ENCODE measurements around the gene CACNA1F. TPM values are rescaled to one million over a fixed set of nuclear protein-coding genes. Genes with fewer than 3 reads are reported as not detected.

CACNA1F gene
- total RNA-seq, 1 experiment from 2014 or later: not detected

- Histone ChIP-seq H3K9me3 (ENCODE audit: low read length) (no peaks in the 10 kb centered on the region), H3K4me2 (ENCODE audit: low read length) (no peak overlapping the region), H3K9ac (ENCODE audit: low read length) (no peak overlapping the region), H3K36me3 (ENCODE audit: low read depth, low read length) (no peaks in the 10 kb centered on the region), H4K20me1 (ENCODE audit: low read length) (no peaks in the 10 kb centered on the region), H3K27me3 (ENCODE audit: low read length) (no peaks in the 10 kb centered on the region), H3K27ac (ENCODE audit: low read length) (no peak overlapping the region), H3K4me3 (ENCODE audit: low read length) (no peak overlapping the region), H3K79me2 (ENCODE audit: low read length) (no peaks in the 10 kb centered on the region), H2AFZ (ENCODE audit: low read length) (no peak overlapping the region), H3K4me1 (ENCODE audit: insufficient read depth, low read length) (no peaks in the 10 kb centered on the region), H3F3A (ENCODE audit: low read length, unreplicated experiment) (no peaks in the 10 kb centered on the region), H3K9me2 (replicated peaks; ENCODE audit: low read length) (no peaks in the 10 kb centered on the region)
- CTCF ChIA-PET: no interaction called here
- intact Hi-C loops (cut with micrococcal nuclease): no loop called here
- no TSS peak for BruUV-seq (replicated peaks)
- ATAC-seq: no peak
- POLR2A ChIA-PET (ENCODE audit: unreplicated experiment): no interaction called here
- TF ChIP-seq EZH2 (IDR thresholded peaks at IDR 0.05; ENCODE audit: low read length, unreplicated experiment) (no peak), EZH2phosphoT487 (IDR thresholded peaks at IDR 0.05; ENCODE audit: borderline replicate concordance, low read length) (no peak), CTCF (conservative IDR thresholded peaks at IDR 0.05; ENCODE audit: low read depth, low read length) (no peak)
- no peak for DNase-seq
Observed at GRCh38 chrX:49206543-49206942, 26.6 kb downstream of the CACNA1F start.

GRCh38 chrX:49205443-49205842 is 27.7 kb downstream of the CACNA1F start:
- H3K27me3 ChIP-seq (ENCODE audit: low read length): no peaks in the 10 kb centered on the region
- H3K4me2 ChIP-seq (ENCODE audit: low read length): no peak overlapping the region
- ChIA-PET CTCF (no interaction called here), POLR2A (ENCODE audit: unreplicated experiment) (no interaction called here)
- H3K27ac ChIP-seq (ENCODE audit: low read length): no peak overlapping the region
- no peaks in the 10 kb centered on the region for H3K9me3 ChIP-seq (ENCODE audit: low read length)
- peaks cover 2% of the 10 kb centered on the region; the same call in 1 of the 2 replicates for H3K4me1 ChIP-seq (ENCODE audit: insufficient read depth, low read length)
- no peaks in the 10 kb centered on the region for H3K9me2 ChIP-seq (replicated peaks; ENCODE audit: low read length)
- no peak overlapping the region for H2AFZ ChIP-seq (ENCODE audit: low read length)
- no peaks in the 10 kb centered on the region for H3K36me3 ChIP-seq (ENCODE audit: low read depth, low read length)
- intact Hi-C loops (cut with micrococcal nuclease): no loop called here
- DNase-seq (no peak), ATAC-seq (no peak)
- BruUV-seq (replicated peaks): no TSS peak
- H4K20me1 ChIP-seq (ENCODE audit: low read length): no peaks in the 10 kb centered on the region
- no peaks in the 10 kb centered on the region for H3K79me2 ChIP-seq (ENCODE audit: low read length)
- no peaks in the 10 kb centered on the region for H3F3A ChIP-seq (ENCODE audit: low read length, unreplicated experiment)
- no peak overlapping the region for H3K4me3 ChIP-seq (ENCODE audit: low read length)
- TF ChIP-seq EZH2phosphoT487 (IDR thresholded peaks at IDR 0.05; ENCODE audit: borderline replicate concordance, low read length) (no peak), CTCF (conservative IDR thresholded peaks at IDR 0.05; ENCODE audit: low read depth, low read length) (no peak), EZH2 (IDR thresholded peaks at IDR 0.05; ENCODE audit: low read length, unreplicated experiment) (no peak)
- H3K9ac ChIP-seq (ENCODE audit: low read length): no peak overlapping the region

- POLR2A ChIA-PET (ENCODE audit: unreplicated experiment): no interaction called here
- no peak overlapping the region for H3K9ac ChIP-seq (ENCODE audit: low read length)
- no peaks in the 10 kb centered on the region for H3F3A ChIP-seq (ENCODE audit: low read length, unreplicated experiment)
- BruUV-seq (replicated peaks): no TSS peak
- H3K4me3 ChIP-seq (ENCODE audit: low read length): no peak overlapping the region
- ATAC-seq (no peak), DNase-seq (no peak)
- H3K27me3 ChIP-seq (ENCODE audit: low read length): no peaks in the 10 kb centered on the region
- intact Hi-C loops (cut with micrococcal nuclease): no loop called here
- no peak overlapping the region for H2AFZ ChIP-seq (ENCODE audit: low read length)
- no peak overlapping the region for H3K27ac ChIP-seq (ENCODE audit: low read length)
- no peaks in the 10 kb centered on the region for H3K36me3 ChIP-seq (ENCODE audit: low read depth, low read length)
- H3K9me2 ChIP-seq (replicated peaks; ENCODE audit: low read length): no peaks in the 10 kb centered on the region
- no peaks in the 10 kb centered on the region for H4K20me1 ChIP-seq (ENCODE audit: low read length)
- no peak overlapping the region for H3K4me2 ChIP-seq (ENCODE audit: low read length)
- no peaks in the 10 kb centered on the region for H3K9me3 ChIP-seq (ENCODE audit: low read length)
- CTCF ChIA-PET: no interaction called here
- no peak for TF ChIP-seq CTCF (conservative IDR thresholded peaks at IDR 0.05; ENCODE audit: low read depth, low read length)
- H3K79me2 ChIP-seq (ENCODE audit: low read length): no peaks in the 10 kb centered on the region
- peaks cover 4% of the 10 kb centered on the region; the same call in 1 of the 2 replicates for H3K4me1 ChIP-seq (ENCODE audit: insufficient read depth, low read length)
Observed at GRCh38 chrX:49204709-49205108, 28.4 kb downstream of the CACNA1F start.
